MM.1S (cell line): Measurements from ENCODE around the gene ENOX2.

Experiments used
- CTCF ChIP-seq: fragments of 300-600 bp; sonication (generic); IDR thresholded peaks from 2 replicates; pipeline ENCODE4 v1.5.1; 2016; ENCODE audit warnings: antibody characterized with exemption, low read length, mixed read lengths
- EZH2 ChIP-seq: fragments of 300-600 bp; sonication (generic); optimal IDR thresholded peaks from 2 replicates; pipeline ENCODE3; 2017; ENCODE audit warnings: low read depth, mild to moderate bottlenecking, antibody characterized with exemption, low read length, mixed read lengths
- EZH2phosphoT487 ChIP-seq: fragments of 300-600 bp; sonication (generic); IDR thresholded peaks from 2 replicates; pipeline ENCODE4 v1.6.1; 2018; ENCODE audit warnings: antibody characterized with exemption, low read length

- TF ChIP-seq CTCF (no peak), EZH2 (no peak), EZH2phosphoT487 (no peak)
Measured at GRCh38 chrX:130726661-130727060, 176.3 kb downstream of the ENOX2 start.
